Ramos (cell line): ENCODE measurements around the gene LRP1-AS.

ENCODE experiments used
- in situ Hi-C: fragments of 300-500 bp; cut with MboI; formaldehyde crosslinking; loops from one replicate; pipeline ENCODE4 v1.14.3; 2022; ENCODE audit warnings: low sequenced_read_pairs; ENCODE audit not compliant: unreplicated experiment

Gene LRP1-AS

GRCh38 chr12:57146961-57147944 is at the start of gene LRP1-AS:
Gene LRP1-AS (minus strand): TSS chr12:57147619.
- in situ Hi-C loops: no loop called here

GRCh38 chr12:57196956-57197355 is 49.5 kb upstream of the LRP1-AS start:
- in situ Hi-C loops: no loop called here

GRCh38 chr12:57196439-57196838 is 49.0 kb upstream of the LRP1-AS start:
- in situ Hi-C loops: no loop called here

- in situ Hi-C loops: no loop called here
Measured at GRCh38 chr12:57195611-57196371, 48.4 kb upstream of the LRP1-AS start.

GRCh38 chr12:57195186-57195585 is 47.8 kb upstream of the LRP1-AS start:
- in situ Hi-C loops: no loop called here

- in situ Hi-C loops: no loop called here
Measured at GRCh38 chr12:57194253-57194652, 46.8 kb upstream of the LRP1-AS start.

- in situ Hi-C loops: no loop called here
Measured at GRCh38 chr12:57193706-57194245, 46.4 kb upstream of the LRP1-AS start.

GRCh38 chr12:57192920-57193319 is 45.5 kb upstream of the LRP1-AS start:
- in situ Hi-C loops: no loop called here

- in situ Hi-C loops: no loop called here
Measured at GRCh38 chr12:57191410-57191809, 44.0 kb upstream of the LRP1-AS start.

GRCh38 chr12:57190821-57191220 is 43.4 kb upstream of the LRP1-AS start:
- in situ Hi-C loops: no loop called here

- in situ Hi-C loops: no loop called here
Measured at GRCh38 chr12:57190037-57190436, 42.6 kb upstream of the LRP1-AS start.

GRCh38 chr12:57188090-57188425 is 40.6 kb upstream of the LRP1-AS start:
- in situ Hi-C loops: no loop called here

- in situ Hi-C loops: no loop called here
Measured at GRCh38 chr12:57187222-57188089, 40.0 kb upstream of the LRP1-AS start.

- in situ Hi-C loops: no loop called here
Measured at GRCh38 chr12:57185906-57186508, 38.6 kb upstream of the LRP1-AS start.

- in situ Hi-C loops: no loop called here
Measured at GRCh38 chr12:57185403-57185802, 38.0 kb upstream of the LRP1-AS start.

- in situ Hi-C loops: no loop called here
Measured at GRCh38 chr12:57183939-57184725, 36.7 kb upstream of the LRP1-AS start.

GRCh38 chr12:57182918-57183575 is 35.6 kb upstream of the LRP1-AS start:
- in situ Hi-C loops: no loop called here

- in situ Hi-C loops: no loop called here
Measured at GRCh38 chr12:57181561-57182155, 34.2 kb upstream of the LRP1-AS start.
